Astrocyte of the spinal cord (primary cell): ENCODE measurements around the gene C16orf46.

Experiments used
- DNase-seq: peaks from one replicate; pipeline ENCODE4 v3.0.0; 2011; ENCODE audit warnings: low read depth, low spot score
- H3K4me3 ChIP-seq: 2 replicates; pipeline ENCODE4 v1.5.1; 2011; ENCODE audit warnings: low read depth, mild to moderate bottlenecking, low read length, moderate library complexity
- CTCF ChIP-seq: IDR thresholded peaks from 2 replicates; pipeline ENCODE4 v1.5.1; 2012; ENCODE audit warnings: low read depth, mild to moderate bottlenecking, low read length, inconsistent platforms
- in situ Hi-C: cut with HindIII; loops from 2 replicates; pipeline ENCODE4 v1.10.0; 2017; ENCODE audit warnings: low sequenced_read_pairs

Gene C16orf46

GRCh38 chr16:81107511-81107910 is 30.5 kb upstream of the C16orf46 start:
- TF ChIP-seq CTCF, result no peak
- in situ Hi-C loops, result no loop called here
- H3K4me3 ChIP-seq, result no peak overlapping the region
- no peak for DNase-seq

- no peak for TF ChIP-seq CTCF
- in situ Hi-C loops, result no loop called here
- no peak overlapping the region for H3K4me3 ChIP-seq
- DNase-seq, result no peak
These were observed 29.9 kb upstream of the C16orf46 start for GRCh38 chr16:81106826-81107503.

- in situ Hi-C loops, result no loop called here
- no peak for DNase-seq
- no peak for TF ChIP-seq CTCF
- H3K4me3 ChIP-seq, result no peak overlapping the region
These were observed 28.9 kb upstream of the C16orf46 start for GRCh38 chr16:81105946-81106345.

GRCh38 chr16:81101702-81102101 is 24.7 kb upstream of the C16orf46 start:
- no peak overlapping the region for H3K4me3 ChIP-seq
- no peak for DNase-seq
- no peak for TF ChIP-seq CTCF
- in situ Hi-C loops, result no loop called here

GRCh38 chr16:81099958-81100357 is 22.9 kb upstream of the C16orf46 start:
- no peak for TF ChIP-seq CTCF
- H3K4me3 ChIP-seq, result no peak overlapping the region

GRCh38 chr16:81097230-81097629 is 20.2 kb upstream of the C16orf46 start:
- no peak for TF ChIP-seq CTCF
- in situ Hi-C loops, result no loop called here
- no peak for DNase-seq
- H3K4me3 ChIP-seq, result no peak overlapping the region

More at GRCh38 chr16:81099958-81100357, 22.9 kb upstream of the C16orf46 start:
- in situ Hi-C loops, result no loop called here
- DNase-seq, result no peak
